Measurements from ENCODE around the gene CBL.
A peak's percentile ranks its signal among the peaks of the same experiment; 100 is the strongest.

Gene CBL

GRCh38 chr11:119332111-119332765, 126.1 kb downstream of the CBL start:
- no peak for DNase-seq (ENCODE audit: low read depth, low spot score)

GRCh38 chr11:119334174-119334930, 128.2 kb downstream of the CBL start, which contains the start of gene RNF26:
TSS of gene RNF26 (plus strand) at chr11:119334527. CDS start at chr11:119335123, 596 bp downstream.
- DNase-seq (ENCODE audit: low read depth, low spot score), result peak; percentile 87

- no peak for DNase-seq (ENCODE audit: low read depth, low spot score)
Observed at GRCh38 chr11:119335091-119335654, 129.0 kb downstream of the CBL start.

GRCh38 chr11:119335655-119336543, 129.8 kb downstream of the CBL start:
- DNase-seq (ENCODE audit: low read depth, low spot score), result no peak

- DNase-seq (ENCODE audit: low read depth, low spot score), result no peak
Observed at GRCh38 chr11:119336744-119337469, 130.8 kb downstream of the CBL start.

GRCh38 chr11:119337581-119338317, 131.6 kb downstream of the CBL start:
- no peak for DNase-seq (ENCODE audit: low read depth, low spot score)

- peak; percentile 25 for DNase-seq (ENCODE audit: low read depth, low spot score)
Observed at GRCh38 chr11:119338318-119338890, 132.3 kb downstream of the CBL start.

- DNase-seq (ENCODE audit: low read depth, low spot score), result no peak
Observed at GRCh38 chr11:119338965-119339588, 132.9 kb downstream of the CBL start.

- no peak for DNase-seq (ENCODE audit: low read depth, low spot score)
Observed at GRCh38 chr11:119339589-119340334, 133.6 kb downstream of the CBL start.

GRCh38 chr11:119340335-119341221, 134.4 kb downstream of the CBL start, which contains the start of gene C1QTNF5:
TSS of gene C1QTNF5 (minus strand) at chr11:119340883. CDS start at chr11:119340397, 486 bp downstream.
- DNase-seq (ENCODE audit: low read depth, low spot score), result no peak

GRCh38 chr11:119341222-119342022, 135.3 kb downstream of the CBL start:
- DNase-seq (ENCODE audit: low read depth, low spot score), result no peak

GRCh38 chr11:119342023-119342300, 135.8 kb downstream of the CBL start:
- DNase-seq (ENCODE audit: low read depth, low spot score), result no peak

GRCh38 chr11:119342362-119343130, 136.4 kb downstream of the CBL start:
- no peak for DNase-seq (ENCODE audit: low read depth, low spot score)

GRCh38 chr11:119343726-119344125, 137.6 kb downstream of the CBL start:
- no peak for DNase-seq (ENCODE audit: low read depth, low spot score)

GRCh38 chr11:119344291-119345010, 138.3 kb downstream of the CBL start:
- no peak for DNase-seq (ENCODE audit: low read depth, low spot score)

- DNase-seq (ENCODE audit: low read depth, low spot score), result no peak
Observed at GRCh38 chr11:119345685-119346084, 139.5 kb downstream of the CBL start.
